HG03064 (cell line): ENCODE measurements around the gene PRKCH.
"Not testable (repeated sequence)": the region's sequence is repeated elsewhere in the genome, so short reads cannot be mapped to it uniquely, and the experiment has no call there.

Source experiments
- ATAC-seq: cut with Tn5 transposase; IDR thresholded peaks from one replicate; pipeline ENCODE4 v1.9.1; 2021; ENCODE audit warnings: low read depth; ENCODE audit not compliant: unreplicated experiment

Gene PRKCH

GRCh38 chr14:61304688-61305087, 16.7 kb upstream of the PRKCH start:
- ATAC-seq, result no peak

GRCh38 chr14:61308198-61308597, 13.2 kb upstream of the PRKCH start:
- ATAC-seq, result no peak

- not testable (repeated sequence) for ATAC-seq
Observed at GRCh38 chr14:61308701-61309100, 12.7 kb upstream of the PRKCH start.

- ATAC-seq, result no peak
Observed at GRCh38 chr14:61315313-61315712, 6.1 kb upstream of the PRKCH start.

- no peak for ATAC-seq
Observed at GRCh38 chr14:61319086-61319485, 2.3 kb upstream of the PRKCH start.

- no peak for ATAC-seq
Observed at GRCh38 chr14:61319706-61320105, 1.7 kb upstream of the PRKCH start.

GRCh38 chr14:61320170-61320569, 1.2 kb upstream of the PRKCH start:
- ATAC-seq, result not testable (repeated sequence)

- no peak for ATAC-seq
Observed at GRCh38 chr14:61320806-61321384, 484 bp upstream of the PRKCH start.

GRCh38 chr14:61322011-61322798, 826 bp downstream of the PRKCH start:
- peak; percentile 16 for ATAC-seq

- no peak for ATAC-seq
Observed at GRCh38 chr14:61322799-61323290, 1.5 kb downstream of the PRKCH start.

- no peak for ATAC-seq
Observed at GRCh38 chr14:61323970-61324369, 2.6 kb downstream of the PRKCH start.

GRCh38 chr14:61325166-61325565, 3.8 kb downstream of the PRKCH start:
- ATAC-seq, result no peak

- ATAC-seq, result no peak
Observed at GRCh38 chr14:61326146-61326545, 4.8 kb downstream of the PRKCH start.

- no peak for ATAC-seq
Observed at GRCh38 chr14:61326847-61327246, 5.5 kb downstream of the PRKCH start.

- ATAC-seq, result no peak
Observed at GRCh38 chr14:61328626-61329262, 7.4 kb downstream of the PRKCH start.

GRCh38 chr14:61329478-61330051, 8.2 kb downstream of the PRKCH start:
- peak; percentile 60 for ATAC-seq

- ATAC-seq, result no peak
Observed at GRCh38 chr14:61330511-61330910, 9.1 kb downstream of the PRKCH start.

- ATAC-seq, result no peak
Observed at GRCh38 chr14:61331992-61332657, 10.7 kb downstream of the PRKCH start.

- no peak for ATAC-seq
Observed at GRCh38 chr14:61332658-61333029, 11.3 kb downstream of the PRKCH start.

GRCh38 chr14:61333087-61333486, 11.7 kb downstream of the PRKCH start:
- ATAC-seq, result no peak

GRCh38 chr14:61334197-61334701, 12.9 kb downstream of the PRKCH start:
- ATAC-seq, result no peak
